ENCODE results near the gene TGFBI.

Gene TGFBI

GRCh38 chr5:136056771-136057335, 28.1 kb downstream of the TGFBI start:
- Mint-ChIP-seq H3K9me3 (no peaks in the 10 kb centered on the region), H3K4me1 (no peaks in the 10 kb centered on the region), H3K27me3 (no peaks in the 10 kb centered on the region), H3K36me3 (ENCODE audit: insufficient read depth) (peaks cover 3% of the 10 kb centered on the region), H3K27ac (ENCODE audit: low read depth) (no peak overlapping the region), H3K4me3 (no peak overlapping the region)
- ATAC-seq (replicated peaks; ENCODE audit: extremely low read depth, poor library complexity, severe bottlenecking): no peak
- DNase-seq (ENCODE audit: low spot score in 2 of 2): no peak

- ATAC-seq (replicated peaks; ENCODE audit: extremely low read depth, poor library complexity, severe bottlenecking) (no peak), DNase-seq (ENCODE audit: low spot score in 2 of 2) (no peak)
- H3K4me3 Mint-ChIP-seq: no peak overlapping the region
- no peak overlapping the region for H3K27ac Mint-ChIP-seq (ENCODE audit: low read depth)
- no peaks in the 10 kb centered on the region for H3K9me3 Mint-ChIP-seq
- peaks cover 3% of the 10 kb centered on the region for H3K36me3 Mint-ChIP-seq (ENCODE audit: insufficient read depth)
- no peaks in the 10 kb centered on the region for H3K27me3 Mint-ChIP-seq
- H3K4me1 Mint-ChIP-seq: no peaks in the 10 kb centered on the region
Measured at GRCh38 chr5:136057401-136058038, 28.7 kb downstream of the TGFBI start.

GRCh38 chr5:136058039-136058971, 29.5 kb downstream of the TGFBI start:
- ATAC-seq (replicated peaks; ENCODE audit: extremely low read depth, poor library complexity, severe bottlenecking): no peak
- no peaks in the 10 kb centered on the region for H3K27me3 Mint-ChIP-seq
- H3K36me3 Mint-ChIP-seq (ENCODE audit: insufficient read depth): peaks cover 7% of the 10 kb centered on the region
- H3K4me1 Mint-ChIP-seq: no peaks in the 10 kb centered on the region
- no peak for DNase-seq (ENCODE audit: low spot score in 2 of 2)
- H3K9me3 Mint-ChIP-seq: no peaks in the 10 kb centered on the region
- no peak overlapping the region for H3K27ac Mint-ChIP-seq (ENCODE audit: low read depth)
- no peak overlapping the region for H3K4me3 Mint-ChIP-seq

GRCh38 chr5:136058972-136059354, 30.2 kb downstream of the TGFBI start:
- H3K36me3 Mint-ChIP-seq (ENCODE audit: insufficient read depth): peaks cover 9% of the 10 kb centered on the region
- H3K27me3 Mint-ChIP-seq: no peaks in the 10 kb centered on the region
- no peak overlapping the region for H3K27ac Mint-ChIP-seq (ENCODE audit: low read depth)
- no peaks in the 10 kb centered on the region for H3K4me1 Mint-ChIP-seq
- ATAC-seq (replicated peaks; ENCODE audit: extremely low read depth, poor library complexity, severe bottlenecking) (no peak), DNase-seq (ENCODE audit: low spot score in 2 of 2) (no peak)
- H3K4me3 Mint-ChIP-seq: no peak overlapping the region
- no peaks in the 10 kb centered on the region for H3K9me3 Mint-ChIP-seq

- H3K4me3 Mint-ChIP-seq: no peak overlapping the region
- H3K27ac Mint-ChIP-seq (ENCODE audit: low read depth): no peak overlapping the region
- no peaks in the 10 kb centered on the region for H3K4me1 Mint-ChIP-seq
- ATAC-seq (replicated peaks; ENCODE audit: extremely low read depth, poor library complexity, severe bottlenecking) (no peak), DNase-seq (ENCODE audit: low spot score in 2 of 2) (no peak)
- H3K27me3 Mint-ChIP-seq: no peaks in the 10 kb centered on the region
- peaks cover 9% of the 10 kb centered on the region for H3K36me3 Mint-ChIP-seq (ENCODE audit: insufficient read depth)
- H3K9me3 Mint-ChIP-seq: no peaks in the 10 kb centered on the region
Measured at GRCh38 chr5:136060963-136061362, 32.2 kb downstream of the TGFBI start.

GRCh38 chr5:136061630-136062365, 33.0 kb downstream of the TGFBI start:
- H3K27ac Mint-ChIP-seq (ENCODE audit: low read depth): no peak overlapping the region
- DNase-seq (ENCODE audit: low spot score in 2 of 2) (no peak), ATAC-seq (replicated peaks; ENCODE audit: extremely low read depth, poor library complexity, severe bottlenecking) (no peak)
- H3K27me3 Mint-ChIP-seq: no peaks in the 10 kb centered on the region
- no peaks in the 10 kb centered on the region for H3K9me3 Mint-ChIP-seq
- peaks cover 9% of the 10 kb centered on the region for H3K36me3 Mint-ChIP-seq (ENCODE audit: insufficient read depth)
- H3K4me1 Mint-ChIP-seq: no peaks in the 10 kb centered on the region
- no peak overlapping the region for H3K4me3 Mint-ChIP-seq

- H3K9me3 Mint-ChIP-seq: no peaks in the 10 kb centered on the region
- peaks cover 9% of the 10 kb centered on the region for H3K36me3 Mint-ChIP-seq (ENCODE audit: insufficient read depth)
- H3K4me1 Mint-ChIP-seq: no peaks in the 10 kb centered on the region
- peak; percentile 58 for ATAC-seq (replicated peaks; ENCODE audit: extremely low read depth, poor library complexity, severe bottlenecking)
- H3K27me3 Mint-ChIP-seq: no peaks in the 10 kb centered on the region
- H3K4me3 Mint-ChIP-seq: no peak overlapping the region
- H3K27ac Mint-ChIP-seq (ENCODE audit: low read depth): no peak overlapping the region
- no peak for DNase-seq (ENCODE audit: low spot score in 2 of 2)
Measured at GRCh38 chr5:136062366-136063274, 33.8 kb downstream of the TGFBI start.

- no peak for ATAC-seq (replicated peaks; ENCODE audit: extremely low read depth, poor library complexity, severe bottlenecking)
- Mint-ChIP-seq H3K9me3 (no peaks in the 10 kb centered on the region), H3K4me3 (no peak overlapping the region), H3K36me3 (ENCODE audit: insufficient read depth) (peaks cover 9% of the 10 kb centered on the region), H3K27ac (ENCODE audit: low read depth) (no peak overlapping the region), H3K27me3 (no peaks in the 10 kb centered on the region), H3K4me1 (no peaks in the 10 kb centered on the region)
- DNase-seq (ENCODE audit: low spot score in 2 of 2): no peak
Measured at GRCh38 chr5:136063778-136064465, 35.1 kb downstream of the TGFBI start.

- no peak for ATAC-seq (replicated peaks; ENCODE audit: extremely low read depth, poor library complexity, severe bottlenecking)
- Mint-ChIP-seq H3K27ac (ENCODE audit: low read depth) (no peak overlapping the region), H3K9me3 (no peaks in the 10 kb centered on the region), H3K4me1 (no peaks in the 10 kb centered on the region), H3K36me3 (ENCODE audit: insufficient read depth) (peaks cover 6% of the 10 kb centered on the region), H3K27me3 (no peaks in the 10 kb centered on the region), H3K4me3 (no peak overlapping the region)
- DNase-seq (ENCODE audit: low spot score in 2 of 2): no peak
Measured at GRCh38 chr5:136064510-136064909, 35.7 kb downstream of the TGFBI start.

- no peak for ATAC-seq (replicated peaks; ENCODE audit: extremely low read depth, poor library complexity, severe bottlenecking)
Measured at GRCh38 chr5:136065588-136065987, 36.8 kb downstream of the TGFBI start.

GRCh38 chr5:136066661-136067271, 38.0 kb downstream of the TGFBI start:
- peaks cover 6% of the 10 kb centered on the region for H3K36me3 Mint-ChIP-seq (ENCODE audit: insufficient read depth)
- H3K4me1 Mint-ChIP-seq: no peaks in the 10 kb centered on the region
- DNase-seq (ENCODE audit: low spot score in 2 of 2) (no peak), ATAC-seq (replicated peaks; ENCODE audit: extremely low read depth, poor library complexity, severe bottlenecking) (no peak)
- H3K27me3 Mint-ChIP-seq: no peaks in the 10 kb centered on the region
- H3K27ac Mint-ChIP-seq (ENCODE audit: low read depth): no peak overlapping the region
- no peaks in the 10 kb centered on the region for H3K9me3 Mint-ChIP-seq
- H3K4me3 Mint-ChIP-seq: no peak overlapping the region

More at GRCh38 chr5:136065588-136065987, 36.8 kb downstream of the TGFBI start:
- H3K27me3 Mint-ChIP-seq: no peaks in the 10 kb centered on the region
- peaks cover 6% of the 10 kb centered on the region for H3K36me3 Mint-ChIP-seq (ENCODE audit: insufficient read depth)
- H3K4me3 Mint-ChIP-seq: no peak overlapping the region
- H3K9me3 Mint-ChIP-seq: no peaks in the 10 kb centered on the region
- H3K27ac Mint-ChIP-seq (ENCODE audit: low read depth): no peak overlapping the region
- H3K4me1 Mint-ChIP-seq: no peaks in the 10 kb centered on the region
- no peak for DNase-seq (ENCODE audit: low spot score in 2 of 2)
